GM23338 (cell line): Measurements from ENCODE around the gene PML. TPM values are rescaled to one million over a fixed set of nuclear protein-coding genes. Genes with fewer than 3 reads are reported as not detected.

ENCODE experiments used
- ATAC-seq: fragments of 200-7000 bp; cut with Tn5 transposase; 3 replicates; pipeline ENCODE4 v1.9.1; 2020
- DNase-seq: peaks from one replicate; pipeline ENCODE4 v3.0.0-alpha.2; 2015; ENCODE audit warnings: low spot score
- H2AFZ ChIP-seq: fragments of 200-600 bp; sonication (generic); 2 replicates; pipeline ENCODE4 v1.8.0; 2016; ENCODE audit warnings: antibody characterized with exemption, mild to moderate bottlenecking, moderate library complexity
- H3F3A ChIP-seq: fragments of 200-600 bp; sonication (generic); replicated peaks from 2 replicates; pipeline ENCODE4 v1.8.0; 2017; ENCODE audit warnings: antibody characterized with exemption, mixed run types, low read depth
- H3K27ac ChIP-seq: fragments of 200-600 bp; sonication (generic); 2 replicates; pipeline ENCODE4 v1.6.1; 2016; ENCODE audit warnings: low read depth
- H3K27me3 ChIP-seq: fragments of 200-600 bp; sonication (generic); 2 replicates; pipeline ENCODE4 v1.8.0; 2016; ENCODE audit warnings: mild to moderate bottlenecking, mixed run types, moderate library complexity; ENCODE audit not compliant: insufficient read depth
- H3K36me3 ChIP-seq: fragments of 200-600 bp; sonication (generic); 2 replicates; pipeline ENCODE4 v1.8.0; 2016; ENCODE audit warnings: mild to moderate bottlenecking; ENCODE audit not compliant: insufficient read depth
- H3K4me1 ChIP-seq: fragments of 200-600 bp; sonication (generic); 2 replicates; pipeline ENCODE4 v1.8.0; 2016; ENCODE audit warnings: mild to moderate bottlenecking, moderate library complexity; ENCODE audit not compliant: insufficient read depth
- H3K4me2 ChIP-seq: fragments of 200-600 bp; sonication (generic); 2 replicates; pipeline ENCODE4 v1.7.1; 2017; ENCODE audit warnings: mixed run types
- H3K4me3 ChIP-seq: fragments of 200-600 bp; sonication (generic); 2 replicates; pipeline ENCODE4 v1.6.1; 2016; ENCODE audit warnings: mixed run types
- H3K79me2 ChIP-seq: fragments of 200-600 bp; sonication (generic); replicated peaks from 2 replicates; pipeline ENCODE4 v1.8.0; 2017; ENCODE audit warnings: mild to moderate bottlenecking; ENCODE audit not compliant: insufficient read depth
- H3K9me2 ChIP-seq: fragments of 200-600 bp; sonication (generic); 2 replicates; pipeline ENCODE4 v1.8.0; 2017; ENCODE audit not compliant: insufficient read depth
- H4K20me1 ChIP-seq: fragments of 200-600 bp; sonication (generic); replicated peaks from 2 replicates; pipeline ENCODE4 v1.8.0; 2017; ENCODE audit warnings: mild to moderate bottlenecking; ENCODE audit not compliant: insufficient read depth
- H3K27ac Mint-ChIP-seq: 2 replicates; pipeline ENCODE4 v1.8.0; 2020; ENCODE audit warnings: inconsistent platforms, mild to moderate bottlenecking, moderate library complexity, mixed read lengths
- H3K27me3 Mint-ChIP-seq: 3 replicates; pipeline ENCODE4 v1.8.0; 2022; ENCODE audit warnings: low read depth, mild to moderate bottlenecking, moderate library complexity, mixed read lengths, inconsistent platforms; ENCODE audit not compliant: insufficient read depth, poor library complexity
- H3K36me3 Mint-ChIP-seq: 3 replicates; pipeline ENCODE4 v1.8.0; 2021; ENCODE audit warnings: low read depth, mild to moderate bottlenecking, inconsistent platforms, moderate library complexity, mixed read lengths
- H3K4me1 Mint-ChIP-seq: 3 replicates; pipeline ENCODE4 v1.8.0; 2020; ENCODE audit warnings: mild to moderate bottlenecking, inconsistent platforms, mixed read lengths
- H3K4me3 Mint-ChIP-seq: 3 replicates; pipeline ENCODE4 v1.8.0; 2021; ENCODE audit warnings: moderate library complexity, mild to moderate bottlenecking, inconsistent platforms, mixed read lengths
- H3K9me3 Mint-ChIP-seq: 3 replicates; pipeline ENCODE4 v1.8.0; 2020; ENCODE audit warnings: moderate library complexity, mild to moderate bottlenecking, inconsistent platforms, mixed read lengths
- CREB1 ChIP-seq: fragments of 250-450 bp; sonication (Bioruptor Pico); IDR thresholded peaks from 2 replicates; pipeline ENCODE4 v1.5.0; 2020; ENCODE audit warnings: low read depth, mild to moderate bottlenecking, moderate library complexity
- EZH2 ChIP-seq: fragments of 200-600 bp; sonication (generic); IDR thresholded peaks from one replicate; pipeline ENCODE4 v1.8.0; 2017; ENCODE audit warnings: antibody characterized with exemption, mild to moderate bottlenecking, low read depth; ENCODE audit not compliant: unreplicated experiment
- EZH2phosphoT487 ChIP-seq: fragments of 200-600 bp; sonication (generic); IDR thresholded peaks from one replicate; pipeline ENCODE4 v1.8.1; 2018; ENCODE audit warnings: antibody characterized with exemption; ENCODE audit not compliant: unreplicated experiment
- NANOG ChIP-seq: IDR thresholded peaks from 2 replicates; pipeline ENCODE4 v1.6.1; 2016; ENCODE audit warnings: antibody characterized with exemption, borderline replicate concordance
- STAT1 ChIP-seq: IDR thresholded peaks from one replicate; pipeline ENCODE4 v1.6.1; 2016; ENCODE audit warnings: antibody characterized with exemption; ENCODE audit not compliant: unreplicated experiment
- ZNF114 ChIP-seq: fragments of 250-450 bp; sonication (Bioruptor Pico); IDR thresholded peaks from 2 replicates; pipeline ENCODE4 v1.5.0; 2020; ENCODE audit warnings: mild to moderate bottlenecking, moderate library complexity
- ZNF331 ChIP-seq: fragments of 250-450 bp; sonication (Bioruptor Pico); IDR thresholded peaks from 2 replicates; pipeline ENCODE4 v1.5.0; 2020; ENCODE audit warnings: low read depth, mild to moderate bottlenecking, moderate library complexity
- polyA plus RNA-seq: library from polyadenylated mRNA; unstranded; fragments of >200 nt; fragmentation: Nextera tagmentation; extraction: Ambion mirVana; gene quantifications from 2 replicates; pipeline ENCODE4 v1.2.1, GENCODE V29; 2016
- total RNA-seq: library from RNA; depleted of rRNA; stranded (reverse); fragments of >200 nt; shearing (Covaris generic); gene quantifications from 2 replicates; pipeline ENCODE4 v1.2.3, GENCODE V29; 2014
- TF ChIP-seq, protein P1 (sequence below): IDR thresholded peaks from 2 replicates; pipeline ENCODE4 v1.6.1; 2016; ENCODE audit warnings: antibody characterized with exemption
- TF ChIP-seq, protein P2 (sequence below): fragments of 250-450 bp; sonication (Bioruptor Pico); IDR thresholded peaks from 2 replicates; pipeline ENCODE4 v1.5.0; 2020; ENCODE audit warnings: mild to moderate bottlenecking, moderate library complexity
- TF ChIP-seq, protein P3 (sequence below): IDR thresholded peaks from one replicate; pipeline ENCODE4 v1.6.1; 2018; ENCODE audit warnings: antibody characterized with exemption; ENCODE audit not compliant: unreplicated experiment

Gene PML
- total and polyA plus RNA-seq, 2 experiments from 2014 or later: 19.0 to 73.1 TPM

DNA sequence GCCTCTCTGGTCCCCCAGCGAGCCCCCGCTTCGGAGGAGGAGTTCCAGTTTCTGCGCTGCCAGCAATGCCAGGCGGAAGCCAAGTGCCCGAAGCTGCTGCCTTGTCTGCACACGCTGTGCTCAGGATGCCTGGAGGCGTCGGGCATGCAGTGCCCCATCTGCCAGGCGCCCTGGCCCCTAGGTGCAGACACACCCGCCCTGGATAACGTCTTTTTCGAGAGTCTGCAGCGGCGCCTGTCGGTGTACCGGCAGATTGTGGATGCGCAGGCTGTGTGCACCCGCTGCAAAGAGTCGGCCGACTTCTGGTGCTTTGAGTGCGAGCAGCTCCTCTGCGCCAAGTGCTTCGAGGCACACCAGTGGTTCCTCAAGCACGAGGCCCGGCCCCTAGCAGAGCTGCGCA lies 3.5 kb downstream of the PML start:
- Mint-ChIP-seq H3K4me3 (no peak overlapping the region), H3K27ac (no peak overlapping the region), H3K36me3 (peaks cover 10% of the 10 kb centered on the region; the same call in 2 of the 3 replicates), H3K9me3 (no peaks in the 10 kb centered on the region), H3K27me3 (peaks cover 11% of the 10 kb centered on the region), H3K4me1 (peaks cover 21% of the 10 kb centered on the region)
- H3K4me1 ChIP-seq: peaks cover 9% of the 10 kb centered on the region
- H3K4me2 ChIP-seq: no peak overlapping the region
- no peak for ATAC-seq
- H3K36me3 ChIP-seq: peaks cover 12% of the 10 kb centered on the region; the same call in 1 of the 2 replicates
- H3K27me3 ChIP-seq: peaks cover 4% of the 10 kb centered on the region; the same call in 1 of the 2 replicates
- no peak overlapping the region for H3K27ac ChIP-seq
- no peak overlapping the region for H2AFZ ChIP-seq
- no peaks in the 10 kb centered on the region for H3F3A ChIP-seq
- TF ChIP-seq, protein P1, sequence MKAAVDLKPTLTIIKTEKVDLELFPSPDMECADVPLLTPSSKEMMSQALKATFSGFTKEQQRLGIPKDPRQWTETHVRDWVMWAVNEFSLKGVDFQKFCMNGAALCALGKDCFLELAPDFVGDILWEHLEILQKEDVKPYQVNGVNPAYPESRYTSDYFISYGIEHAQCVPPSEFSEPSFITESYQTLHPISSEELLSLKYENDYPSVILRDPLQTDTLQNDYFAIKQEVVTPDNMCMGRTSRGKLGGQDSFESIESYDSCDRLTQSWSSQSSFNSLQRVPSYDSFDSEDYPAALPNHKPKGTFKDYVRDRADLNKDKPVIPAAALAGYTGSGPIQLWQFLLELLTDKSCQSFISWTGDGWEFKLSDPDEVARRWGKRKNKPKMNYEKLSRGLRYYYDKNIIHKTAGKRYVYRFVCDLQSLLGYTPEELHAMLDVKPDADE: no peak
- no peak for TF ChIP-seq EZH2
- TF ChIP-seq, protein P2, sequence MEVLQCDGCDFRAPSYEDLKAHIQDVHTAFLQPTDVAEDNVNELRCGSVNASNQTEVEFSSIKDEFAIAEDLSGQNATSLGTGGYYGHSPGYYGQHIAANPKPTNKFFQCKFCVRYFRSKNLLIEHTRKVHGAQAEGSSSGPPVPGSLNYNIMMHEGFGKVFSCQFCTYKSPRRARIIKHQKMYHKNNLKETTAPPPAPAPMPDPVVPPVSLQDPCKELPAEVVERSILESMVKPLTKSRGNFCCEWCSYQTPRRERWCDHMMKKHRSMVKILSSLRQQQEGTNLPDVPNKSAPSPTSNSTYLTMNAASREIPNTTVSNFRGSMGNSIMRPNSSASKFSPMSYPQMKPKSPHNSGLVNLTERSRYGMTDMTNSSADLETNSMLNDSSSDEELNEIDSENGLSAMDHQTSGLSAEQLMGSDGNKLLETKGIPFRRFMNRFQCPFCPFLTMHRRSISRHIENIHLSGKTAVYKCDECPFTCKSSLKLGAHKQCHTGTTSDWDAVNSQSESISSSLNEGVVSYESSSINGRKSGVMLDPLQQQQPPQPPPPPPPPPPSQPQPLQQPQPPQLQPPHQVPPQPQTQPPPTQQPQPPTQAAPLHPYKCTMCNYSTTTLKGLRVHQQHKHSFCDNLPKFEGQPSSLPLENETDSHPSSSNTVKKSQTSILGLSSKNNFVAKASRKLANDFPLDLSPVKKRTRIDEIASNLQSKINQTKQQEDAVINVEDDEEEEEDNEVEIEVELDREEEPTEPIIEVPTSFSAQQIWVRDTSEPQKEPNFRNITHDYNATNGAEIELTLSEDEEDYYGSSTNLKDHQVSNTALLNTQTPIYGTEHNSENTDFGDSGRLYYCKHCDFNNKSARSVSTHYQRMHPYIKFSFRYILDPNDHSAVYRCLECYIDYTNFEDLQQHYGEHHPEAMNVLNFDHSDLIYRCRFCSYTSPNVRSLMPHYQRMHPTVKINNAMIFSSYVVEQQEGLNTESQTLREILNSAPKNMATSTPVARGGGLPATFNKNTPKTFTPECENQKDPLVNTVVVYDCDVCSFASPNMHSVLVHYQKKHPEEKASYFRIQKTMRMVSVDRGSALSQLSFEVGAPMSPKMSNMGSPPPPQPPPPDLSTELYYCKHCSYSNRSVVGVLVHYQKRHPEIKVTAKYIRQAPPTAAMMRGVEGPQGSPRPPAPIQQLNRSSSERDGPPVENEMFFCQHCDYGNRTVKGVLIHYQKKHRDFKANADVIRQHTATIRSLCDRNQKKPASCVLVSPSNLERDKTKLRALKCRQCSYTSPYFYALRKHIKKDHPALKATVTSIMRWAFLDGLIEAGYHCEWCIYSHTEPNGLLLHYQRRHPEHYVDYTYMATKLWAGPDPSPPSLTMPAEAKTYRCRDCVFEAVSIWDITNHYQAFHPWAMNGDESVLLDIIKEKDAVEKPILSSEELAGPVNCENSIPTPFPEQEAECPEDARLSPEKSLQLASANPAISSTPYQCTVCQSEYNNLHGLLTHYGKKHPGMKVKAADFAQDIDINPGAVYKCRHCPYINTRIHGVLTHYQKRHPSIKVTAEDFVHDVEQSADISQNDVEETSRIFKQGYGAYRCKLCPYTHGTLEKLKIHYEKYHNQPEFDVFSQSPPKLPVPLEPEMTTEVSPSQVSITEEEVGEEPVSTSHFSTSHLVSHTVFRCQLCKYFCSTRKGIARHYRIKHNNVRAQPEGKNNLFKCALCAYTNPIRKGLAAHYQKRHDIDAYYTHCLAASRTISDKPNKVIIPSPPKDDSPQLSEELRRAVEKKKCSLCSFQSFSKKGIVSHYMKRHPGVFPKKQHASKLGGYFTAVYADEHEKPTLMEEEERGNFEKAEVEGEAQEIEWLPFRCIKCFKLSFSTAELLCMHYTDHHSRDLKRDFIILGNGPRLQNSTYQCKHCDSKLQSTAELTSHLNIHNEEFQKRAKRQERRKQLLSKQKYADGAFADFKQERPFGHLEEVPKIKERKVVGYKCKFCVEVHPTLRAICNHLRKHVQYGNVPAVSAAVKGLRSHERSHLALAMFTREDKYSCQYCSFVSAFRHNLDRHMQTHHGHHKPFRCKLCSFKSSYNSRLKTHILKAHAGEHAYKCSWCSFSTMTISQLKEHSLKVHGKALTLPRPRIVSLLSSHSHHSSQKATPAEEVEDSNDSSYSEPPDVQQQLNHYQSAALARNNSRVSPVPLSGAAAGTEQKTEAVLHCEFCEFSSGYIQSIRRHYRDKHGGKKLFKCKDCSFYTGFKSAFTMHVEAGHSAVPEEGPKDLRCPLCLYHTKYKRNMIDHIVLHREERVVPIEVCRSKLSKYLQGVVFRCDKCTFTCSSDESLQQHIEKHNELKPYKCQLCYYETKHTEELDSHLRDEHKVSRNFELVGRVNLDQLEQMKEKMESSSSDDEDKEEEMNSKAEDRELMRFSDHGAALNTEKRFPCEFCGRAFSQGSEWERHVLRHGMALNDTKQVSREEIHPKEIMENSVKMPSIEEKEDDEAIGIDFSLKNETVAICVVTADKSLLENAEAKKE: no peak
- TF ChIP-seq, protein P3, sequence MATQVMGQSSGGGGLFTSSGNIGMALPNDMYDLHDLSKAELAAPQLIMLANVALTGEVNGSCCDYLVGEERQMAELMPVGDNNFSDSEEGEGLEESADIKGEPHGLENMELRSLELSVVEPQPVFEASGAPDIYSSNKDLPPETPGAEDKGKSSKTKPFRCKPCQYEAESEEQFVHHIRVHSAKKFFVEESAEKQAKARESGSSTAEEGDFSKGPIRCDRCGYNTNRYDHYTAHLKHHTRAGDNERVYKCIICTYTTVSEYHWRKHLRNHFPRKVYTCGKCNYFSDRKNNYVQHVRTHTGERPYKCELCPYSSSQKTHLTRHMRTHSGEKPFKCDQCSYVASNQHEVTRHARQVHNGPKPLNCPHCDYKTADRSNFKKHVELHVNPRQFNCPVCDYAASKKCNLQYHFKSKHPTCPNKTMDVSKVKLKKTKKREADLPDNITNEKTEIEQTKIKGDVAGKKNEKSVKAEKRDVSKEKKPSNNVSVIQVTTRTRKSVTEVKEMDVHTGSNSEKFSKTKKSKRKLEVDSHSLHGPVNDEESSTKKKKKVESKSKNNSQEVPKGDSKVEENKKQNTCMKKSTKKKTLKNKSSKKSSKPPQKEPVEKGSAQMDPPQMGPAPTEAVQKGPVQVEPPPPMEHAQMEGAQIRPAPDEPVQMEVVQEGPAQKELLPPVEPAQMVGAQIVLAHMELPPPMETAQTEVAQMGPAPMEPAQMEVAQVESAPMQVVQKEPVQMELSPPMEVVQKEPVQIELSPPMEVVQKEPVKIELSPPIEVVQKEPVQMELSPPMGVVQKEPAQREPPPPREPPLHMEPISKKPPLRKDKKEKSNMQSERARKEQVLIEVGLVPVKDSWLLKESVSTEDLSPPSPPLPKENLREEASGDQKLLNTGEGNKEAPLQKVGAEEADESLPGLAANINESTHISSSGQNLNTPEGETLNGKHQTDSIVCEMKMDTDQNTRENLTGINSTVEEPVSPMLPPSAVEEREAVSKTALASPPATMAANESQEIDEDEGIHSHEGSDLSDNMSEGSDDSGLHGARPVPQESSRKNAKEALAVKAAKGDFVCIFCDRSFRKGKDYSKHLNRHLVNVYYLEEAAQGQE: no peak
- TF ChIP-seq EZH2phosphoT487: no peak
- no peak for TF ChIP-seq NANOG
- TF ChIP-seq ZNF331: no peak
- no peak for TF ChIP-seq ZNF114
- TF ChIP-seq STAT1: no peak
- no peak for TF ChIP-seq CREB1
- H3K9me2 ChIP-seq: no peaks in the 10 kb centered on the region
- no peak overlapping the region for H3K4me3 ChIP-seq
- peaks cover 49% of the 10 kb centered on the region for H3K79me2 ChIP-seq
- no peak for DNase-seq
- peaks cover 13% of the 10 kb centered on the region for H4K20me1 ChIP-seq
